ENCODE data around the gene FOXA3.

The FOXA3 gene

GRCh38 chr19:45874620-45874966, 10.5 kb downstream of the FOXA3 start:
- DNase-seq (ENCODE audit: low spot score), result no peak

DNA sequence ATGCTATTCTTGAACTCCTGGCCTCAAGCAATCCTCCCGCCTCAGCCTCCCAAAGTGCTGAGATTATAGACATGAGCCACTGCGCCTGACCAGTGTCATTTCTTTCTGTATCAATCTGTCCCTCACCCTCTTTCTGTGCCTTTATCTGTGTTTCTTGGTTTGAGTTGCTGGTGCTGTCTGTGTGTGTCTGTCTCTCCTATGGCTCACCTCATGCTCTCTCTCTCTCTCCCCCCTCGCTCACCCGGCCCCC, 12.0 kb downstream of the FOXA3 start:
- no peak for DNase-seq (ENCODE audit: low spot score)

DNA sequence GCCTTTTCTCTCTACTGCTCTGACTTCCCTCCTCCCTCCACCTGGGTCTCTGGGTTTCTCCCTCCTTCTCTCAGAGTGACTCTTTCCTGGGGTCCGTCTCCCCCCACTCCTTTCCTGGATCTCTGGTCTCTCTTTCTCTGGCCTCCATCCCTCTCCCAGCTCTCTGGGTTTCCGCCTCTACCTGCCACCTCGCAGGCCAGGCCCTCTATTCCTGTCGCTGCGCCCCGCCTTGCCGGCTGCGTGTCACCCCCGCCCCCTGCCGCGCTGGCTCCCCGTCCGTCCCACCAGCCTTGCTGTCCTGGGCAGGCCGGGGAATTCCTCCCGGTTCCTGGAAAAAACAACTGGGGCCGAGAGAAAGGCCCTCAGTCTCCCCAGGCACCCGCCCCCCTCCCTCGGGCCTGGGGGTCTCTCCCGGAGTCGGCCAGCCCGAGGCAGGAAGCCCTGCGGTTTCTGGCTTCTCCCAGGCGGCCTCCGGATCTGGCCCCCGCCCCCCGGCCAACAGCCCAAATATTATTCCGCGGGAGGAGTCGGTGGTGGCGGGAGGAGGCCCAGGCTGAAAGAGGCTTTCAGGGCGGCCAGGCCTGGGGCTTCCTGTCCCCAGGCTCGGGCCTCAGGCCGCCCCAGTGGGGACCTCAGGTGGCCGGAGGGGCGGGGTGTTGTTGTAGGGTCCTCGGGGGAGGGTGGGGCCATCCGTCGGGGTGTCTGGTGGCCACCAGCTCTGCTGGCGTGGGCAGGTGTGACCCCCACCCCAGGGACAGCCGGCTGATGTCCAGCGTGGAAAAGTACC, 12.5 kb downstream of the FOXA3 start:
- DNase-seq (ENCODE audit: low spot score), result peak; percentile 84

- peak; percentile 98 for DNase-seq (ENCODE audit: low spot score)
Observed at GRCh38 chr19:45878043-45878794, 14.1 kb downstream of the FOXA3 start.

DNA sequence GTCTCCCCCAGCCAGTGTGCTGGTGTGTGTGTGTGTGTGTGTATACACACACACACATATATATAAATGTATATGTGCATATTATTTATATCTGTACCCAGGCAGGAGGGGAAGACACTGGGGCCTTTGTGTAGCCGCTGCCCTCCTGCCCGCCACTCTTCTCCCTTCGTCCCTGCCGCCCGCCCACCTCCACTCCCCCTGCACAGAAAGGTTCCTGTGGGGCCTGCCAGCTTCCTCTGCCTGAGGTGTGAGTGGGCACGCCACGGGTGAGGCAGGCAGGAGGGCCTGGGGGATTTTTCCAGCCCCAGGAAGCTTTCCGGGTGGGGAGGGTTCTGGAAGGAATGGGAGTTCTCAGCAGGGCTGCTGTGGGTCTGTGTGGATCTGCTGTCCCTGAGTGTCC, 14.9 kb downstream of the FOXA3 start:
- peak; percentile 70 for DNase-seq (ENCODE audit: low spot score)

- no peak for DNase-seq (ENCODE audit: low spot score)
Observed at GRCh38 chr19:45879971-45880370, 15.8 kb downstream of the FOXA3 start.

DNA sequence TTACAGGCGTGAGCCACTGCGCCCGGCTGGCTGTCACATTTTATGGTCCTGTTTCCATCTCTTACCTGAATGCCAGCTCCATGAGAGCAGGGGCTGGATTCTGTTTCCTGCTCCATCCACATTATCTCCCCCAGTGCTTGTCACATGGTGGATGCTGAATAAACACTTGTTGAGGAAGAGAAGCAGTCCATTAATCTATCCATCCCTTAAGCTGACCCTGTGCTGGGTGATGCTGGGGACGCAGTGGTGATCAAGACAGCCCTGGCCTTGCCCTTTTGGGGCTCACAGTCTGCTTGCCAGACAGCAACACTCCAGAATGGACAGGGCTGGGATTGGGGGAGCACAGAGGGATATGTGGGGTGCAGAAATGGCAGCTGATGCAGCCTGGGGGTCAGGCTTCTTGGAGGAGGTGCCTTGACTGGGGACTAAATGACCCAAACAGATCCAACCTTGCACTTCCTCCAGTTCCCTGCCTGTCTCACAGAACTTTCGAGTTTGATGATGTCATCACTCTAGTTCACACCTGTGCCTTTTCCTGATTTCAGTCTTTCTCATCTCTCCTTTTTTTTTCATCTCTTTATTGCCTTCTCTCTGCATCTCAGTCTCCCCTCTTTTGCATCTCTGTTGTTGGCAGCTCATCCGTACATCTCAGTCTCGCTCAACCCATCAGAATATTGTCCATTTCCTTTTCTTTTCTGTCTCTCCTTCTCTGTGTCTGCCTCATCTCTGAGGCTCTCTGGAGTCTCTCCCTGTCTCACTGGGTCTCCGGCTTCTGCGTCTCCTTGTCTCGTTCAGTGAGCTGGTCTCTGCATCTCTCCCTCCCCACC, 17.2 kb downstream of the FOXA3 start:
- DNase-seq (ENCODE audit: low spot score), result no peak

GRCh38 chr19:45881909-45882528, 17.9 kb downstream of the FOXA3 start:
- peak; percentile 92 for DNase-seq (ENCODE audit: low spot score)

DNA sequence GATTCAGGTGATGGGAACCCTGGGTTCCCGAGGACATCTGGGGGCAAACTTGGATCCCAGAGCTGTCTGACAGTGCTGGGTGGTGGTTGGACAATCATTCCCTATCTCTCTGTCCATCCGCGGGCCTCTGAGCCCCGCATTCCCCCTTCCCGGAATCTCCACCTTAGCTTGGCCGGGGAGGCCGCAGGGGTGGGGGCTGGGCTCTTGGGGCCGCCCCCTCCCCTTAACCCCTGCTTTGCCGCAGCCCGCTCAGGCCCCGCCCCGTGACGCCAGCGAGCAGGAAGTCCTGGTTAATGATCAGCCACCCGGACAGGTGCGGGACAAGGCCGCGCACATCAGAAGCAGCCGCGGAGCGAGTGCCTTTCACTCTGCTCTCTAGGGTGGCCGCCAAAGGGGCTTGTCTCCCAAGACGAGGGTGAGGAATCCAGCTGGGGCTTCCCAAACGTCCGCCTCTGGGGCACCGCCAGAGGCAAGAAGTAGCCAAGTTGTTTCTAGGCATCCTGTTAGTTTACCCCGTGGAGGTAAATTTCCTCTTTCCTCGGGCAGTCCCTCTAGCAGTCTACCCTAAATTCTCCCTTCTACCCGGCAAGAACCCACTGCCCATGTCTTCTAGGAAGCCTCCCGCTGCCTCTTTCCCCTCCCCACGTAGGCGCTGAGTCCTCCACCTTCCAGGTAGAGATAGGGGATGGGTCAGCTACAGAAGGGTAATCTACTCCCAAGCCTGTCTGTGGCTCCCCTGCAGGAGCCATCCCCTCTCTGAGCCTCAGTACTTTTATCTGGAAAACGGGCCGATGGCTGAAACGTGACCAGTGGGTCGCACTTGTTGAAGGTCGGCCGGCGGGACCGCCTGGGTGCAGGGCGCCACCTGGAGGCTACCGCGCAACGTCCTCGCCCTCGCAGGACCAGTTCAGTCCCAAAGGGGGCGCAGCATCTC, 18.8 kb downstream of the FOXA3 start:
- DNase-seq (ENCODE audit: low spot score), result peak; percentile 95

DNA sequence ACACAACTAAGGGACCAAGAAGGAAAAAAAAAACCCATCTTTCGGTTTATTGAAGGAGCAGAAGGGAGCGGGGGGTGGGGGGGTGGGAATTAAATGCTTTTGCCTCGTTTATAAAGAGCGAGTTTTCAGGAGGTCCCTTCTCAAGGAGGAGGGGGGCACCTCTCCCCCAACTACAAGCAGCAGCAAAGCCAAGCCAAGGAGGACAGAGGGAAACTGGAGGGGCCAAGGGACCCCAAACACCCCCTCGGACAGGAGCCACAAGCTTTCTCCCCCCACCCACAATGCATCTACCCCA, 19.4 kb downstream of the FOXA3 start:
- DNase-seq (ENCODE audit: low spot score), result no peak

GRCh38 chr19:45883881-45884681, 20.0 kb downstream of the FOXA3 start:
- no peak for DNase-seq (ENCODE audit: low spot score)

GRCh38 chr19:45884682-45885555, 20.8 kb downstream of the FOXA3 start:
- no peak for DNase-seq (ENCODE audit: low spot score)

DNA sequence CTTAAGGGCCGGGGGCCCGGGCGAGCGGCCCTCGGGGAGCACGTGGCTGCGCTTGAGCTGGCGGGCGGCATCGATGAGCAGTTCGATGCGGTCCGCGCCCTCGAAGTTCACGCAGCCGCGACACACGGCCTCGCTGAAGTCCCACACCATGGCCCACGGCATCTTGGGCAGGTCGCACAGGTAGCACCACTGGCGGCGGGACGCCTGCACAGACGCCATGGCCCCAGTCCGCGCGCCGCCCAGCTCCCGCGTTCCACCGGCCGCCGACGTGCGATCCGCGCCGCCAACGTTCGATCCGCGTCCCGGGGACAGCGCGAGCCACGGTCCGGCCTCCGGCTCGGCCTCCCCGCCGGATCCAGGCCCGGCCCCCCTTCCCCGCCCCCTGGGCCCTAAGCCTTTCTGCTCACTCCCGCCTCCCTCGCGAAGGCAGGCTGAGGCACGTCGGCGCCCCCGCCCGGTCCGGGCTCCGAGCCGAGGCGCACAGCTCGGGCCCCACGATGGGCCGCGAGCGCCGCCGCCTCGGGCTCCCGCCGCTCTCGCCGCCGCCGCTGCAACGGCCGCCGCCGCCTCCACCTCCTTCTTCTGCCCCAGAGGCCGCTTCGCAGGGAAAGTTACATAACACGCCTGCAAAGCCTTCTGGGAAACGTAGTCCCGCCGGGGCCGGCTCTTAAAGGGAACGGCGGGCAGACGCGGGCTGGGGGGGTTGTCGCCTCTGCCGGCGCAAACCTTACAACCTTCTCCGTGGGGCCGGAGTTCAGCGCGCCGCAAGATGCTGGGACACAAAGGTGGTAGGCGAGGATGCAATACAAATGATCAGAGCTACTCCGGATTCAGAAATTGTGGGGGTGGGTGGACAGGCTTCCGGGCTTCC, 21.7 kb downstream of the FOXA3 start, which contains the start of gene IRF2BP1:
TSS of gene IRF2BP1 (minus strand) at position 586 of the 871 bp plus-strand sequence. CDS start at position 219, 367 bp downstream.
- DNase-seq (ENCODE audit: low spot score), result peak; percentile 97

- DNase-seq (ENCODE audit: low spot score), result peak; percentile 94
Observed at GRCh38 chr19:45886427-45887199, 22.5 kb downstream of the FOXA3 start.

DNA sequence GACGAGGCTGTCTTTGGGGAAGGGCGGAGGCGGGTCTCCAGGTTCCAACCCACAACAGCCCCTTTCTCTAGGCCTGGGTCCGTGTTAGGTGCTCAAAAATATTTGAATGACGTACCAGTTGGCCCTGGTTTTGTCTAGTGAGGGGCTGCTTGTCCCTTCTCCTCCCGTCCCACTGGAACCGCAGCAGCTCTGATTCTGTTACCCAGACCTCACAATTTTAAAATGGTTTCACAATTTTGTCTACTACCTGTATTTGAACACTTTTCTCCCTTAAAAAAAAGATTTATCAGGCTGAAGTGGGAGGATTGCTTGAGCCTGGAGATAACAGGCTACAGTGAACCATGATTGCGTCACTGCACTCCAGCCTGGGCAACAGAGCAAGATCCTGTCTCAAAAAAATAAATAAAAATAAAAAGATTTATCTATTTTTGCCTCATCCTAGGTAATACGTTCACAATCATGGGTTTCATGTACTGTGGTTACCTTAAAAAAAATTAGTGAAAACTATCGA, 23.1 kb downstream of the FOXA3 start:
- no peak for DNase-seq (ENCODE audit: low spot score)

DNA sequence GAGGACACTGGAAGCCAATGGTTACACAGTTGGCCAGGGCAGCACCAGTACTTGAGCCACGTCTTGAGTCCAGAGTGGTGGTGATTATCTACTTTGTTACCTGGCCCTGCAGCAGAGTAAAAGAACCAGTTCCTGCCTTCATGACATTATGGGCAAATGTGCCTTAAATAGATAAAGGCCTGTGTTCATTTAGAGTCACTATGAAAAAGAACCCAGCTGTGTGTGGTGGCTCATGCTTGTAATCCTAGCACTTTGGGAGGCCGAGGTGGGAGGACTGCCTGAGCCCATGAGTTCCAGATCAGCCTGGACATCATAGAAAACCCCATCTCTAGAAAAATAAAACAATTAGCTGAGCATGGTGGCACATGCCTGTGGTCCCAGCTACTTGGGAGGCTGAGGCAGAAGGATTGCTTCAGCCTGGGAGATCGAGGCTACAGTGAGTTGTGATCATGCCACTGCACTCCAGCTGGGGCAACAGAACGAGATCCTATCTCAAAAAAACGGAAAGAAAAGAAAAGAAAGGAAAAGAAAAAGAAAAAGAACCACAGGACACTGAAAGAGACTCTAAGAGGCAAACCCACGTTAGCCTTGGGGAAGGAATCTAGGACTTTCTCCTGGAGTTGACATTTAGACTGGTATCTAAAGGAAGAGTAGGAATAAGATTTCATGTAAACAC, 25.2 kb downstream of the FOXA3 start:
- DNase-seq (ENCODE audit: low spot score), result no peak

DNA sequence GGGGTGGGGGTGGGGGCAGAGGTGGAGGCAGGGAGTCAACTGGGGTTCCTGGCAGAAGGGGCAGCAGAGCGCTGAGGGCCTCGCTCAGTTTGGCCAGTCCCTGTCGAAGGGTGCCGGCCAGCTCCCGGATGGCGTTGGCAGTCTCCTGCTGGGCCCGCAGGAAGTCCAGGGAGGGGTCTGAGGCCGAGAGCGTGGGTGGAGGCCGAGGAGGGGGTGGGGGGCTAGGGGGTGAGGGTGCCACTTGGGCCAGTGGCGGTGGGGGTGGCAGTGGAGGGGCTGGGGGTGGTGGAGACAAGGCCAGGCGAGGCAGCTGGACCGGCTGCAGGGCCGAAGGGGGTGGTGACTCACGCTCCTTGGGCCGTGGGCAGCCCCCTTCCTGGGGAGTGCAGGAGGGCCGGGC, 26.8 kb downstream of the FOXA3 start:
- DNase-seq (ENCODE audit: low spot score), result no peak

Data from SW480 (cell line).